Measurements from ENCODE around the gene KCNS3. TPM values are rescaled to one million over a fixed set of nuclear protein-coding genes. Genes with fewer than 3 reads are reported as not detected.

Gene KCNS3
- total and polyA plus RNA-seq, 2 donors (not counting 1 experiment from before 2014, with no cell fraction given), result 3.0 to 6.3 TPM

- Histone ChIP-seq H3K4me2 (ENCODE audit: extremely low read depth, insufficient read depth, low read length) (no peak overlapping the region), H3K27ac (ENCODE audit: insufficient read depth, low read length) (no peak overlapping the region), H3K79me2 (ENCODE audit: control insufficient read depth, insufficient read depth, low read length) (no peaks in the 10 kb centered on the region), H3K36me3 (ENCODE audit: control insufficient read depth, insufficient read depth, low read length) (no peaks in the 10 kb centered on the region), H3K4me3 (replicated peaks in 1 of 4; ENCODE audit: control extremely low read depth in 1 of 4, insufficient read depth in 1 of 4, low read depth in 3 of 4, low read length in 4 of 4) (no peak overlapping the region), H2AFZ (ENCODE audit: low read length) (no peak overlapping the region), H3K4me1 (ENCODE audit: control insufficient read depth, extremely low read depth, insufficient read depth, low read length) (no peaks in the 10 kb centered on the region), H3K9me3 (ENCODE audit: control insufficient read depth, insufficient read depth, low read depth, low read length) (no peaks in the 10 kb centered on the region), H3K9ac (ENCODE audit: insufficient read depth, low read length) (no peak overlapping the region), H4K20me1 (ENCODE audit: control insufficient read depth, extremely low read depth, insufficient read depth, low read length) (no peaks in the 10 kb centered on the region), H3K27me3 (ENCODE audit: control insufficient read depth, insufficient read depth, low read length) (peaks cover 2% of the 10 kb centered on the region)
- peak; percentile 19 to 20 for DNase-seq (ENCODE audit: low read depth in 2 of 2)
- no peak for TF ChIP-seq CTCF (conservative IDR thresholded peaks at IDR 0.05 in 1 of 2, IDR thresholded peaks at IDR 0.05 in 1 of 2; ENCODE audit: low read depth in 1 of 2, low read length in 2 of 2)
- no peak for TF ChIP-seq EZH2 (IDR thresholded peaks at IDR 0.05; ENCODE audit: low read length, missing control alignments)
Observed at GRCh38 chr2:17869128-17869527, 9.3 kb upstream of the KCNS3 start.

- TF ChIP-seq EZH2 (IDR thresholded peaks at IDR 0.05; ENCODE audit: low read length, missing control alignments) (no peak), CTCF (conservative IDR thresholded peaks at IDR 0.05 in 1 of 2, IDR thresholded peaks at IDR 0.05 in 1 of 2; ENCODE audit: low read depth in 1 of 2, low read length in 2 of 2) (no peak)
- Histone ChIP-seq H3K4me1 (ENCODE audit: control insufficient read depth, extremely low read depth, insufficient read depth, low read length) (no peaks in the 10 kb centered on the region), H3K9me3 (ENCODE audit: control insufficient read depth, insufficient read depth, low read depth, low read length) (no peaks in the 10 kb centered on the region), H4K20me1 (ENCODE audit: control insufficient read depth, extremely low read depth, insufficient read depth, low read length) (no peaks in the 10 kb centered on the region), H3K9ac (ENCODE audit: insufficient read depth, low read length) (no peak overlapping the region), H3K36me3 (ENCODE audit: control insufficient read depth, insufficient read depth, low read length) (no peaks in the 10 kb centered on the region), H3K27me3 (ENCODE audit: control insufficient read depth, insufficient read depth, low read length) (peaks cover 15% of the 10 kb centered on the region), H3K79me2 (ENCODE audit: control insufficient read depth, insufficient read depth, low read length) (no peaks in the 10 kb centered on the region), H3K27ac (ENCODE audit: insufficient read depth, low read length) (no peak overlapping the region), H3K4me2 (ENCODE audit: extremely low read depth, insufficient read depth, low read length) (no peak overlapping the region), H2AFZ (ENCODE audit: low read length) (no peak overlapping the region), H3K4me3 (replicated peaks in 1 of 4; ENCODE audit: control extremely low read depth in 1 of 4, insufficient read depth in 1 of 4, low read depth in 3 of 4, low read length in 4 of 4) (no peak overlapping the region)
- DNase-seq (ENCODE audit: low read depth in 2 of 2), result no peak
Observed at GRCh38 chr2:17871639-17872038, 6.8 kb upstream of the KCNS3 start.

GRCh38 chr2:17873021-17873420 is 5.4 kb upstream of the KCNS3 start:
- Histone ChIP-seq H3K4me1 (ENCODE audit: control insufficient read depth, extremely low read depth, insufficient read depth, low read length) (no peaks in the 10 kb centered on the region), H3K79me2 (ENCODE audit: control insufficient read depth, insufficient read depth, low read length) (no peaks in the 10 kb centered on the region), H4K20me1 (ENCODE audit: control insufficient read depth, extremely low read depth, insufficient read depth, low read length) (no peaks in the 10 kb centered on the region), H3K9ac (ENCODE audit: insufficient read depth, low read length) (no peak overlapping the region), H3K9me3 (ENCODE audit: control insufficient read depth, insufficient read depth, low read depth, low read length) (no peaks in the 10 kb centered on the region), H3K36me3 (ENCODE audit: control insufficient read depth, insufficient read depth, low read length) (no peaks in the 10 kb centered on the region), H3K27me3 (ENCODE audit: control insufficient read depth, insufficient read depth, low read length) (peaks cover 23% of the 10 kb centered on the region), H3K27ac (ENCODE audit: insufficient read depth, low read length) (no peak overlapping the region), H3K4me2 (ENCODE audit: extremely low read depth, insufficient read depth, low read length) (no peak overlapping the region), H3K4me3 (replicated peaks in 1 of 4; ENCODE audit: control extremely low read depth in 1 of 4, insufficient read depth in 1 of 4, low read depth in 3 of 4, low read length in 4 of 4) (no peak overlapping the region), H2AFZ (ENCODE audit: low read length) (no peak overlapping the region)
- no peak for TF ChIP-seq CTCF (conservative IDR thresholded peaks at IDR 0.05 in 1 of 2, IDR thresholded peaks at IDR 0.05 in 1 of 2; ENCODE audit: low read depth in 1 of 2, low read length in 2 of 2)
- no peak for TF ChIP-seq EZH2 (IDR thresholded peaks at IDR 0.05; ENCODE audit: low read length, missing control alignments)
- no peak for DNase-seq (ENCODE audit: low read depth in 2 of 2)
